IMR-90 (cell line): Measurements from ENCODE around the gene TOX3. TPM values are rescaled to one million over a fixed set of nuclear protein-coding genes. Genes with fewer than 3 reads are reported as not detected.
A peak's percentile ranks its signal among the peaks of the same experiment; 100 is the strongest.

Source experiments
- ATAC-seq: fragments of 200-7000 bp; cut with Tn5 transposase; 2 replicates; pipeline ENCODE4 v1.9.1; 2020; ENCODE audit warnings: low read depth, mild to moderate bottlenecking, moderate library complexity
- BruUV-seq: library from RNA; stranded (reverse); fragments of 400-500 nt; replicated peaks from 2 replicates; lab custom pipeline; 2021; lab: Mats Ljungman, UMichigan
- CTCF ChIA-PET: fragments of 300-600 bp; formaldehyde crosslinking; extraction: SDS; loops from one replicate; lab custom pipeline; 2021; ENCODE audit warnings: antibody characterized with exemption; lab: Yijun Ruan, JAX
- POLR2A ChIA-PET: fragments of 300-600 bp; sonication (Branson Sonifier 250); formaldehyde crosslinking; loops from one replicate; lab custom pipeline; 2022; ENCODE audit warnings: antibody characterized with exemption; ENCODE audit not compliant: unreplicated experiment; lab: Charles Lee
- DNase-seq: peaks from one replicate; pipeline ENCODE4 v3.0.0; 2013
- H2AFZ ChIP-seq: replicated peaks from 2 replicates; pipeline ENCODE3; 2013; ENCODE audit warnings: low read length, mild to moderate bottlenecking; ENCODE audit not compliant: poor library complexity
- H2AK5ac ChIP-seq: 2 replicates; pipeline ENCODE4 v1.6.1; 2013; ENCODE audit warnings: low read depth, low read length, inconsistent platforms
- H2AK9ac ChIP-seq: replicated peaks from 2 replicates; pipeline ENCODE3; 2013; ENCODE audit warnings: mild to moderate bottlenecking, low read depth, low read length, moderate library complexity; ENCODE audit not compliant: poor library complexity
- H2BK120ac ChIP-seq: 2 replicates; pipeline ENCODE4 v1.6.1; 2013; ENCODE audit warnings: low read depth, low read length, inconsistent platforms
- H2BK15ac ChIP-seq: 3 replicates; pipeline ENCODE4 v1.6.1; 2013; ENCODE audit warnings: low read depth, low read length, inconsistent platforms
- H2BK20ac ChIP-seq: 2 replicates; pipeline ENCODE4 v1.6.1; 2013; ENCODE audit warnings: low read depth, mild to moderate bottlenecking, inconsistent platforms, low read length, moderate library complexity
- H2BK5ac ChIP-seq: 2 replicates; pipeline ENCODE4 v1.6.1; 2013; ENCODE audit warnings: mild to moderate bottlenecking, low read depth, low read length, inconsistent platforms; ENCODE audit not compliant: poor library complexity, severe bottlenecking
- H3K14ac ChIP-seq: replicated peaks from 2 replicates; pipeline ENCODE4 v1.6.1; 2013; ENCODE audit warnings: low read depth, low read length, inconsistent platforms
- H3K18ac ChIP-seq: 2 replicates; pipeline ENCODE4 v1.6.1; 2013; ENCODE audit warnings: low read depth, low read length, control low read depth
- H3K23ac ChIP-seq: 2 replicates; pipeline ENCODE4 v1.6.1; 2013; ENCODE audit warnings: low read depth, low read length, inconsistent platforms
- H3K27ac ChIP-seq: 2 replicates; pipeline ENCODE4 v1.5.1; 2013; ENCODE audit warnings: mild to moderate bottlenecking, control low read depth, low read length; ENCODE audit not compliant: insufficient read depth
- H3K27me3 ChIP-seq: 2 replicates; pipeline ENCODE4 v1.6.1; 2013; ENCODE audit warnings: low read length; ENCODE audit not compliant: control insufficient read depth, insufficient read depth
- H3K36me3 ChIP-seq: 2 replicates; pipeline ENCODE4 v1.6.1; 2013; ENCODE audit warnings: low read length, mixed read lengths; ENCODE audit not compliant: control insufficient read depth, insufficient read depth
- H3K4ac ChIP-seq: 2 replicates; pipeline ENCODE4 v1.6.1; 2013; ENCODE audit warnings: low read depth, low read length, inconsistent platforms
- H3K4me1 ChIP-seq: 2 replicates; pipeline ENCODE4 v1.6.1; 2013; ENCODE audit warnings: low read length, mixed read lengths; ENCODE audit not compliant: control insufficient read depth, insufficient read depth
- H3K4me2 ChIP-seq: 2 replicates; pipeline ENCODE4 v1.6.1; 2013; ENCODE audit warnings: low read depth, mild to moderate bottlenecking, control low read depth, low read length, moderate library complexity
- H3K4me3 ChIP-seq: 2 replicates; pipeline ENCODE4 v1.5.1; 2013; ENCODE audit warnings: low read depth, mild to moderate bottlenecking, control low read depth, low read length, moderate library complexity; ENCODE audit not compliant: insufficient read depth
- H3K56ac ChIP-seq: 2 replicates; pipeline ENCODE4 v1.6.1; 2013; ENCODE audit warnings: low read length, inconsistent platforms; ENCODE audit not compliant: insufficient read depth; ENCODE audit errors: extremely low read depth
- H3K79me1 ChIP-seq, 2 experiments: 2 replicates each; pipeline ENCODE4 v1.6.1; 2013; ENCODE audit warnings: low read length in 2 of 2, inconsistent platforms in 1 of 2, low read depth in 1 of 2
- H3K9ac ChIP-seq: 2 replicates; pipeline ENCODE4 v1.6.1; 2013; ENCODE audit warnings: low read depth, low read length, control low read depth
- H3K9me1 ChIP-seq: 2 replicates; pipeline ENCODE4 v1.6.1; 2013; ENCODE audit warnings: low read length, inconsistent platforms; ENCODE audit not compliant: insufficient read depth
- H3K9me3 ChIP-seq: 2 replicates; pipeline ENCODE4 v1.6.1; 2013; ENCODE audit warnings: low read length; ENCODE audit not compliant: control insufficient read depth, insufficient read depth
- H4K20me1 ChIP-seq: 2 replicates; pipeline ENCODE4 v1.6.1; 2013; ENCODE audit warnings: low read length, inconsistent platforms; ENCODE audit not compliant: insufficient read depth
- H4K5ac ChIP-seq: 2 replicates; pipeline ENCODE4 v1.6.1; 2013; ENCODE audit warnings: mild to moderate bottlenecking, low read depth, low read length, control low read depth
- H4K8ac ChIP-seq, 2 experiments: 2 replicates each; pipeline ENCODE4 v1.6.1; 2013; ENCODE audit warnings: low read depth in 2 of 2, low read length in 2 of 2, control low read depth in 1 of 2, inconsistent platforms in 1 of 2
- H4K91ac ChIP-seq: 2 replicates; pipeline ENCODE4 v1.6.1; 2013; ENCODE audit warnings: low read depth, low read length, inconsistent platforms; ENCODE audit not compliant: insufficient read depth
- BHLHE40 ChIP-seq: fragments of 150-350 bp; IDR thresholded peaks from 2 replicates; pipeline ENCODE4 v1.6.1; 2016; ENCODE audit warnings: mild to moderate bottlenecking, low read depth, low read length
- MAFK ChIP-seq: IDR thresholded peaks from 2 replicates; pipeline ENCODE4 v1.6.1; 2012; ENCODE audit warnings: low read depth, low read length, improper control_type of control experiment
- POLR2A ChIP-seq: IDR thresholded peaks from 2 replicates; pipeline ENCODE4 v1.6.1; 2012; ENCODE audit warnings: mild to moderate bottlenecking, low read depth, low read length
- RCOR1 ChIP-seq: IDR thresholded peaks from 2 replicates; pipeline ENCODE4 v1.6.1; 2012; ENCODE audit warnings: mild to moderate bottlenecking, low read length, improper control_type of control experiment; ENCODE audit not compliant: insufficient replicate concordance
- WGBS, 2 experiments: methylation state at CpG; one replicate each; pipeline versions ENCODE4 v1.1.5 to v1.1.7; 2013; ENCODE audit warnings: missing lambda C conversion rate in 2 of 2; ENCODE audit not compliant: insufficient read length in 1 of 2; ENCODE audit errors: extremely low coverage in 2 of 2; 5-methylcytosine and 5-hydroxymethylcytosine counted together
- dilution Hi-C: fragments of 300-500 bp; cut with HindIII; formaldehyde crosslinking; loops from one replicate; pipeline ENCODE4 v1.14.3; 2018; ENCODE audit warnings: low sequenced_read_pairs; ENCODE audit not compliant: unreplicated experiment
- in situ Hi-C: fragments of 300-500 bp; cut with MboI; formaldehyde crosslinking; loops from 3 replicates; pipeline ENCODE4 v1.14.3; 2019; ENCODE audit warnings: low sequenced_read_pairs, inconsistent platforms, mixed read lengths
- intact Hi-C: fragments of 100-400 bp; cut with micrococcal nuclease; formaldehyde crosslinking; loops from 2 replicates; pipeline ENCODE4 v1.10.0; 2022
- polyA plus RNA-seq, 3 experiments: library from polyadenylated mRNA; depleted of rRNA; stranded (reverse); fragments of >200 nt; gene quantifications; 2 replicates each; pipeline ENCODE4 v1.2.3, GENCODE V29; 2012; ENCODE audit warnings: low replicate concordance in 1 of 3
- total RNA-seq: library from RNA; depleted of rRNA; stranded (reverse); fragments of >200 nt; gene quantifications from 2 replicates; pipeline ENCODE4 v1.2.3, GENCODE V29; 2012
- TF ChIP-seq, protein P1 (sequence below): fragments of 150-350 bp; IDR thresholded peaks from 2 replicates; pipeline ENCODE4 v1.6.1; 2017; ENCODE audit warnings: mild to moderate bottlenecking, antibody characterized with exemption, low read length, low read depth
- TF ChIP-seq, protein P2 (sequence below): fragments of 150-350 bp; IDR thresholded peaks from 2 replicates; pipeline ENCODE4 v1.6.1; 2016; ENCODE audit warnings: low read depth, mild to moderate bottlenecking, low read length, moderate library complexity, borderline replicate concordance

TOX3 gene
- total and polyA plus RNA-seq, 2 of the 4 experiments (the other 2 are of a cell fraction), result not detected

DNA sequence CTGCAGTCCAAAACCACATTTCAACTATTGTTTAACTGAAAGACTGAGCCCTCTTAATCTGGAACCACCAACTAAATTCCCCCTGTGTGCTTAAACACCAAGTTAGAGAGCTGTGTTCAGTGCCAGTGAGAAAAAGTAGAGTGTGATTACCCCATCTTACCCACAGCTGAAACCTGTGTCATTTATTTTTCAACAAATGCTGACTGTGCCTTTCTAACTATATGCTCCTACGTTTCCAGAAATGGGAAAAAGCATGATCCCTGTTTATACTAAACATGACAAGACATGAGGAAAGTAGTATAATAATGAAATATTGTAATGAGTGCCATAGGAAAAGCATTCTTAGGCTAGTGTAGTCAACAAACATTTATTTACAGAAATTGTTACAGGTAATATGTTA is 7.4 kb upstream of the TOX3 start:
- H3K9me3 ChIP-seq, result no peaks in the 10 kb centered on the region
- no peaks in the 10 kb centered on the region for H3K79me1 ChIP-seq
- TF ChIP-seq, protein P1, sequence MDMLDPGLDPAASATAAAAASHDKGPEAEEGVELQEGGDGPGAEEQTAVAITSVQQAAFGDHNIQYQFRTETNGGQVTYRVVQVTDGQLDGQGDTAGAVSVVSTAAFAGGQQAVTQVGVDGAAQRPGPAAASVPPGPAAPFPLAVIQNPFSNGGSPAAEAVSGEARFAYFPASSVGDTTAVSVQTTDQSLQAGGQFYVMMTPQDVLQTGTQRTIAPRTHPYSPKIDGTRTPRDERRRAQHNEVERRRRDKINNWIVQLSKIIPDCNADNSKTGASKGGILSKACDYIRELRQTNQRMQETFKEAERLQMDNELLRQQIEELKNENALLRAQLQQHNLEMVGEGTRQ, result no peak
- TF ChIP-seq RCOR1 (no peak), POLR2A (no peak), MAFK (peak; percentile 72), BHLHE40 (no peak)
- TF ChIP-seq, protein P2, sequence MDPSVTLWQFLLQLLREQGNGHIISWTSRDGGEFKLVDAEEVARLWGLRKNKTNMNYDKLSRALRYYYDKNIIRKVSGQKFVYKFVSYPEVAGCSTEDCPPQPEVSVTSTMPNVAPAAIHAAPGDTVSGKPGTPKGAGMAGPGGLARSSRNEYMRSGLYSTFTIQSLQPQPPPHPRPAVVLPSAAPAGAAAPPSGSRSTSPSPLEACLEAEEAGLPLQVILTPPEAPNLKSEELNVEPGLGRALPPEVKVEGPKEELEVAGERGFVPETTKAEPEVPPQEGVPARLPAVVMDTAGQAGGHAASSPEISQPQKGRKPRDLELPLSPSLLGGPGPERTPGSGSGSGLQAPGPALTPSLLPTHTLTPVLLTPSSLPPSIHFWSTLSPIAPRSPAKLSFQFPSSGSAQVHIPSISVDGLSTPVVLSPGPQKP, result no peak
- H4K8ac ChIP-seq, result no peak overlapping the region
- no peak overlapping the region for H4K5ac ChIP-seq
- ATAC-seq, result no peak
- no peaks in the 10 kb centered on the region for H3K4me1 ChIP-seq
- H3K4ac ChIP-seq, result no peak overlapping the region
- H2AK9ac ChIP-seq, result no peak overlapping the region
- no peak overlapping the region for H3K27ac ChIP-seq
- no peak overlapping the region for H2BK5ac ChIP-seq
- no peak overlapping the region for H3K23ac ChIP-seq
- H3K27me3 ChIP-seq, result no peaks in the 10 kb centered on the region
- dilution Hi-C loops (no loop called here), in situ Hi-C loops (no loop called here), intact Hi-C loops (no loop called here)
- H3K4me3 ChIP-seq, result no peak overlapping the region
- no peaks in the 10 kb centered on the region for H3K36me3 ChIP-seq
- POLR2A ChIA-PET, result no interaction called here
- no TSS peak for BruUV-seq
- no peak overlapping the region for H3K4me2 ChIP-seq
- no peak overlapping the region for H3K18ac ChIP-seq
- no peak overlapping the region for H2AFZ ChIP-seq
- H2BK120ac ChIP-seq, result no peak overlapping the region
- no peak overlapping the region for H3K56ac ChIP-seq
- no peaks in the 10 kb centered on the region for H3K9me1 ChIP-seq
- H3K9ac ChIP-seq, result no peak overlapping the region
- DNase-seq, result no peak
- H3K14ac ChIP-seq, result no peak overlapping the region
- no peak overlapping the region for H2AK5ac ChIP-seq
- CTCF ChIA-PET, result no interaction called here
- no peak overlapping the region for H2BK15ac ChIP-seq
- no peaks in the 10 kb centered on the region for H4K20me1 ChIP-seq
- H2BK20ac ChIP-seq, result no peak overlapping the region
- WGBS, 2 experiments, result no CpG with 5 or more reads among the region's 1 CpG
- no peak overlapping the region for H4K91ac ChIP-seq
